ENCODE measurements around the gene COL16A1.

The COL16A1 gene

GRCh38 chr1:31730336-31731048 lies 26.7 kb upstream of the COL16A1 start (continued):
- TF ChIP-seq PATZ1 (tag by site-specific recombination; IDR thresholded peaks at IDR 0.05) (no peak), ZNF157 (tag by site-specific recombination; IDR thresholded peaks at IDR 0.05) (no peak), ZNF2 (tag by site-specific recombination; IDR thresholded peaks at IDR 0.05) (no peak), ZNF221 (tag by site-specific recombination; IDR thresholded peaks at IDR 0.05; ENCODE audit: borderline replicate concordance) (no peak)

GRCh38 chr1:31727849-31728248 lies 24.0 kb upstream of the COL16A1 start:
- TF ChIP-seq RBAK (tag by site-specific recombination; IDR thresholded peaks at IDR 0.05) (no peak), ZNF133 (tag by site-specific recombination; IDR thresholded peaks at IDR 0.05) (no peak), ZNF596 (tag by site-specific recombination; IDR thresholded peaks at IDR 0.05) (no peak), AEBP2 (tag by site-specific recombination; IDR thresholded peaks at IDR 0.05; ENCODE audit: borderline replicate concordance) (no peak), ZNF530 (tag by site-specific recombination; IDR thresholded peaks at IDR 0.05; ENCODE audit: low read depth) (no peak), ZNF16 (tag by site-specific recombination; IDR thresholded peaks at IDR 0.05; ENCODE audit: low read depth) (no peak), ZNF555 (tag by site-specific recombination; conservative IDR thresholded peaks at IDR 0.05) (no peak), PRDM1 (tag by site-specific recombination; IDR thresholded peaks at IDR 0.05) (no peak)
- no peak overlapping the region for H3K4me3 ChIP-seq (ENCODE audit: low read depth, low read length)
- H3K4me1 ChIP-seq (ENCODE audit: control insufficient read depth, insufficient read depth, low read length) = no peaks in the 10 kb centered on the region
- no peaks in the 10 kb centered on the region for H3K9me3 ChIP-seq (ENCODE audit: control insufficient read depth, insufficient read depth, low read depth, low read length)
- no peak overlapping the region for H3K27ac ChIP-seq (ENCODE audit: extremely low read depth, low read depth, low read length)
- H3K36me3 ChIP-seq (ENCODE audit: control insufficient read depth in 2 of 2, insufficient read depth in 1 of 2, low read length in 2 of 2) = peaks cover 0 to 53% of the 10 kb centered on the region in 2 experiments; a peak in 2 of 3 replicates
- POLR2A ChIA-PET = no interaction called here
- CTCF ChIA-PET = interaction anchor here (1.0 to 2.7 kb wide), 2 partner anchors 18 to 61 kb away, joined by 3 to 10 read pairs; no protein-coding TSS in a partner anchor

DNA sequence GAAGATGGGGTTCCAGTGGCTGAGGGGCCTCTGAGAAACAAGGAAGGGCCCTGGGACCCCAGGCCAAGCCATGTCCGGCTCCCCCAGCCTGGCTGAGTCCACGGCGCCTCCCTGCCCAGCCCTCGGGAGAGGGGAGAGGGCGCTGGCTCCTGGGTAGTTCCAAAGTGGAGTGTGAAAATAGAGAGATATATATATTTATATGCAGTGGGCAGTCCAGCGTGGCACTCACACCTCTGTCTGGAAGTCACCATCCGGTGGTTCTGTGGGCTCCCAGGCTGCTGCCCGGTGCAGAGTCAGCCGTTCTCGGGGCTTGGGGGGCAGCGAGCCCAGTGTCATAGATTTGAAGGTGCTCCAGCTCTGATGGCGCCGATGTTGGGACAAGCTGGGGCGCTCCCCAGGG lies 23.4 kb upstream of the COL16A1 start:
- Histone ChIP-seq H3K4me1 (ENCODE audit: control insufficient read depth, insufficient read depth, low read length) (no peaks in the 10 kb centered on the region), H3K36me3 (ENCODE audit: control insufficient read depth in 2 of 2, insufficient read depth in 1 of 2, low read length in 2 of 2) (peaks cover 0 to 47% of the 10 kb centered on the region in 2 experiments; a peak in 2 of 3 replicates), H3K27ac (ENCODE audit: extremely low read depth, low read depth, low read length) (no peak overlapping the region), H3K4me3 (ENCODE audit: low read depth, low read length) (no peak overlapping the region), H3K9me3 (ENCODE audit: control insufficient read depth, insufficient read depth, low read depth, low read length) (no peaks in the 10 kb centered on the region)
- no peak for TF ChIP-seq ZNF837 (tag by site-specific recombination; IDR thresholded peaks at IDR 0.05)
- TF ChIP-seq ZNF26 (tag by site-specific recombination; IDR thresholded peaks at IDR 0.05) = no peak
- no peak for TF ChIP-seq MZF1 (tag by site-specific recombination; IDR thresholded peaks at IDR 0.05; ENCODE audit: borderline replicate concordance)
- TF ChIP-seq ZNF404 (tag by site-specific recombination; IDR thresholded peaks at IDR 0.05) = no peak
- TF ChIP-seq ZNF223 (tag by site-specific recombination; IDR thresholded peaks at IDR 0.05) = no peak
- no peak for TF ChIP-seq ZNF175 (tag by site-specific recombination; IDR thresholded peaks at IDR 0.05)
- TF ChIP-seq, protein P1, sequence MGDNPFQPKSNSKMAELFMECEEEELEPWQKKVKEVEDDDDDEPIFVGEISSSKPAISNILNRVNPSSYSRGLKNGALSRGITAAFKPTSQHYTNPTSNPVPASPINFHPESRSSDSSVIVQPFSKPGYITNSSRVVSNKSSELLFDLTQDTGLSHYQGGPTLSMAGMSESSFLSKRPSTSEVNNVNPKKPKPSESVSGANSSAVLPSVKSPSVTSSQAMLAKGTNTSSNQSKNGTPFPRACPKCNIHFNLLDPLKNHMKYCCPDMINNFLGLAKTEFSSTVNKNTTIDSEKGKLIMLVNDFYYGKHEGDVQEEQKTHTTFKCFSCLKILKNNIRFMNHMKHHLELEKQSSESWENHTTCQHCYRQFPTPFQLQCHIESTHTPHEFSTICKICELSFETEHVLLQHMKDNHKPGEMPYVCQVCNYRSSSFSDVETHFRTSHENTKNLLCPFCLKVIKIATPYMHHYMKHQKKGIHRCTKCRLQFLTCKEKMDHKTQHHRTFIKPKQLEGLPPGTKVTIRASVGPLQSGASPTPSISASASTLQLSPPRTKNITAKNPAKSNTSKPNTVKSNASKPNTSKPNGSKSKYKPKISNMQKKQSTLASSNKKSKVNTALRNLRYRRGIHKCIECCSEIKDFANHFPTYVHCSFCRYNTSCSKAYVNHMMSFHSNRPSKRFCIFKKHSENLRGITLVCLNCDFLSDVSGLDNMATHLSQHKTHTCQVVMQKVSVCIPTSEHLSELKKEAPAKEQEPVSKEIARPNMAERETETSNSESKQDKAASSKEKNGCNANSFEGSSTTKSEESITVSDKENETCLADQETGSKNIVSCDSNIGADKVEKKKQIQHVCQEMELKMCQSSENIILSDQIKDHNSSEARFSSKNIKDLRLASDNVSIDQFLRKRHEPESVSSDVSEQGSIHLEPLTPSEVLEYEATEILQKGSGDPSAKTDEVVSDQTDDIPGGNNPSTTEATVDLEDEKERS (tag by site-specific recombination; IDR thresholded peaks at IDR 0.05) = no peak
- ChIA-PET POLR2A (no interaction called here), CTCF (interaction anchor here (2.7 to 3.1 kb wide), 2 partner anchors 11 to 18 kb away, joined by 10 to 21 read pairs; no protein-coding TSS in a partner anchor)
